ENCODE data around the gene GNB1L.

DNA sequence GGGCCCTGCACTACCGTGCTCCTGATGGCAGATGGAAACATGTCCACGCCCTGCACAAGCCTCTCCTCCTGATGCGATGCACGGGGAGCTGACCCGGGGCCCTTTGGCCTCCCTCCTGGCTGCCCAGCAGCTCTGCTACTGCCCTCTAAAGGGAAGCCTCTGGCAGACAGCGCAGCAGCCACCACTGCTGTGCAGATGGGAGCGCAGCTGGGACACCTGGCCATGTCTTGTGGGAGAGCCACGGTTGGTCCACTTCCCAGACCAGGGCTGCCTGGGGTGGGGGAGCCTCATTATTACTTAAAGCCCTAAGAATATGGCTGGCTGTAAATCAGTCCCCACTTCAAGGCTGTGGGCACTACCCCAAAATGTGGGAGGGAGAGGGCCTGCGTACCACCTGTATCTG, 55.8 kb downstream of the GNB1L start:
- TF ChIP-seq, protein P1, sequence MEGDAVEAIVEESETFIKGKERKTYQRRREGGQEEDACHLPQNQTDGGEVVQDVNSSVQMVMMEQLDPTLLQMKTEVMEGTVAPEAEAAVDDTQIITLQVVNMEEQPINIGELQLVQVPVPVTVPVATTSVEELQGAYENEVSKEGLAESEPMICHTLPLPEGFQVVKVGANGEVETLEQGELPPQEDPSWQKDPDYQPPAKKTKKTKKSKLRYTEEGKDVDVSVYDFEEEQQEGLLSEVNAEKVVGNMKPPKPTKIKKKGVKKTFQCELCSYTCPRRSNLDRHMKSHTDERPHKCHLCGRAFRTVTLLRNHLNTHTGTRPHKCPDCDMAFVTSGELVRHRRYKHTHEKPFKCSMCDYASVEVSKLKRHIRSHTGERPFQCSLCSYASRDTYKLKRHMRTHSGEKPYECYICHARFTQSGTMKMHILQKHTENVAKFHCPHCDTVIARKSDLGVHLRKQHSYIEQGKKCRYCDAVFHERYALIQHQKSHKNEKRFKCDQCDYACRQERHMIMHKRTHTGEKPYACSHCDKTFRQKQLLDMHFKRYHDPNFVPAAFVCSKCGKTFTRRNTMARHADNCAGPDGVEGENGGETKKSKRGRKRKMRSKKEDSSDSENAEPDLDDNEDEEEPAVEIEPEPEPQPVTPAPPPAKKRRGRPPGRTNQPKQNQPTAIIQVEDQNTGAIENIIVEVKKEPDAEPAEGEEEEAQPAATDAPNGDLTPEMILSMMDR (IDR thresholded peaks at IDR 0.05) = no peak
- TF ChIP-seq, protein P2, sequence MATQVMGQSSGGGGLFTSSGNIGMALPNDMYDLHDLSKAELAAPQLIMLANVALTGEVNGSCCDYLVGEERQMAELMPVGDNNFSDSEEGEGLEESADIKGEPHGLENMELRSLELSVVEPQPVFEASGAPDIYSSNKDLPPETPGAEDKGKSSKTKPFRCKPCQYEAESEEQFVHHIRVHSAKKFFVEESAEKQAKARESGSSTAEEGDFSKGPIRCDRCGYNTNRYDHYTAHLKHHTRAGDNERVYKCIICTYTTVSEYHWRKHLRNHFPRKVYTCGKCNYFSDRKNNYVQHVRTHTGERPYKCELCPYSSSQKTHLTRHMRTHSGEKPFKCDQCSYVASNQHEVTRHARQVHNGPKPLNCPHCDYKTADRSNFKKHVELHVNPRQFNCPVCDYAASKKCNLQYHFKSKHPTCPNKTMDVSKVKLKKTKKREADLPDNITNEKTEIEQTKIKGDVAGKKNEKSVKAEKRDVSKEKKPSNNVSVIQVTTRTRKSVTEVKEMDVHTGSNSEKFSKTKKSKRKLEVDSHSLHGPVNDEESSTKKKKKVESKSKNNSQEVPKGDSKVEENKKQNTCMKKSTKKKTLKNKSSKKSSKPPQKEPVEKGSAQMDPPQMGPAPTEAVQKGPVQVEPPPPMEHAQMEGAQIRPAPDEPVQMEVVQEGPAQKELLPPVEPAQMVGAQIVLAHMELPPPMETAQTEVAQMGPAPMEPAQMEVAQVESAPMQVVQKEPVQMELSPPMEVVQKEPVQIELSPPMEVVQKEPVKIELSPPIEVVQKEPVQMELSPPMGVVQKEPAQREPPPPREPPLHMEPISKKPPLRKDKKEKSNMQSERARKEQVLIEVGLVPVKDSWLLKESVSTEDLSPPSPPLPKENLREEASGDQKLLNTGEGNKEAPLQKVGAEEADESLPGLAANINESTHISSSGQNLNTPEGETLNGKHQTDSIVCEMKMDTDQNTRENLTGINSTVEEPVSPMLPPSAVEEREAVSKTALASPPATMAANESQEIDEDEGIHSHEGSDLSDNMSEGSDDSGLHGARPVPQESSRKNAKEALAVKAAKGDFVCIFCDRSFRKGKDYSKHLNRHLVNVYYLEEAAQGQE (IDR thresholded peaks at IDR 0.05; ENCODE audit: insufficient read depth in 1 of 2, low read depth in 2 of 2, low read length in 1 of 2) = no peak

Measured in Panc1 (cell line).